HEK293 (cell line): ENCODE measurements around the gene ST6GALNAC1.
A peak's percentile ranks its signal among the peaks of the same experiment; 100 is the strongest.

Experiments used
- CTCF ChIA-PET: fragments of 350-600 bp; formaldehyde crosslinking; extraction: SDS; loops from one replicate; lab custom pipeline; 2021; ENCODE audit warnings: antibody characterized with exemption; lab: Yijun Ruan, JAX
- POLR2A ChIA-PET: fragments of 300-600 bp; formaldehyde crosslinking; extraction: SDS; loops from one replicate; lab custom pipeline; 2020; ENCODE audit warnings: antibody characterized with exemption, inconsistent platforms; lab: Yijun Ruan, JAX
- H3K27ac ChIP-seq: fragments of 200-500 bp; sonication (Bioruptor generic); 2 replicates; pipeline ENCODE4 v1.5.1; 2014; ENCODE audit warnings: low read depth, low read length, control low read depth, inconsistent platforms; ENCODE audit errors: extremely low read depth
- H3K36me3 ChIP-seq, 2 experiments: fragments of 200-500 bp in 1 of 2; sonication (Bioruptor generic) in 1 of 2; 1 replicate in 1 of 2; 2 replicates in 1 of 2; pipeline ENCODE4 v1.5.1; 2014 to 2017; ENCODE audit warnings: inconsistent platforms in 2 of 2, low read length in 2 of 2; ENCODE audit not compliant: control insufficient read depth in 2 of 2, insufficient read depth in 1 of 2
- H3K4me1 ChIP-seq: fragments of 200-500 bp; sonication (Bioruptor generic); 2 replicates; pipeline ENCODE4 v1.5.1; 2014; ENCODE audit warnings: mild to moderate bottlenecking, low read length, inconsistent platforms; ENCODE audit not compliant: control insufficient read depth, insufficient read depth
- H3K4me3 ChIP-seq: 2 replicates; pipeline ENCODE4 v1.5.1; 2011; ENCODE audit warnings: low read depth, mild to moderate bottlenecking, control low read depth, low read length, moderate library complexity
- H3K9me3 ChIP-seq: fragments of 200-500 bp; sonication (Bioruptor generic); 2 replicates; pipeline ENCODE4 v1.5.1; 2014; ENCODE audit warnings: low read depth, low read length, inconsistent platforms; ENCODE audit not compliant: control insufficient read depth, insufficient read depth
- FEZF1 ChIP-seq: fragments of 450-650 bp; formaldehyde crosslinking; IDR thresholded peaks from 2 replicates; pipeline ENCODE4 v1.5.1; 2016; ENCODE audit warnings: missing biosample characterization, missing genetic modification characterization
- GFI1B ChIP-seq: fragments of 450-650 bp; formaldehyde crosslinking; IDR thresholded peaks from 2 replicates; pipeline ENCODE4 v1.5.1; 2016; ENCODE audit warnings: missing biosample characterization, missing genetic modification characterization
- HOXA7 ChIP-seq: sonication (generic); formaldehyde crosslinking; IDR thresholded peaks from 2 replicates; pipeline ENCODE4 v1.8.1; 2022; ENCODE audit warnings: missing genetic modification reagents, borderline replicate concordance
- PRDM2 ChIP-seq: fragments of 450-650 bp; formaldehyde crosslinking; IDR thresholded peaks from 2 replicates; pipeline ENCODE4 v1.5.1; 2016; ENCODE audit warnings: missing biosample characterization, missing genetic modification characterization, borderline replicate concordance
- WT1 ChIP-seq: fragments of 450-650 bp; formaldehyde crosslinking; IDR thresholded peaks from 2 replicates; pipeline ENCODE4 v1.5.1; 2016; ENCODE audit warnings: missing biosample characterization, missing genetic modification characterization
- YY2 ChIP-seq: fragments of 450-650 bp; formaldehyde crosslinking; IDR thresholded peaks from 2 replicates; pipeline ENCODE4 v1.5.1; 2016; ENCODE audit warnings: missing biosample characterization, missing genetic modification characterization
- ZFP37 ChIP-seq: fragments of 450-650 bp; formaldehyde crosslinking; IDR thresholded peaks from 2 replicates; pipeline ENCODE4 v1.5.1; 2016; ENCODE audit warnings: missing biosample characterization, missing genetic modification characterization
- ZFP41 ChIP-seq: fragments of 450-650 bp; formaldehyde crosslinking; IDR thresholded peaks from 2 replicates; pipeline ENCODE4 v1.5.1; 2016; ENCODE audit warnings: missing biosample characterization, missing genetic modification characterization, borderline replicate concordance
- ZIC2 ChIP-seq: fragments of 450-650 bp; formaldehyde crosslinking; IDR thresholded peaks from 2 replicates; pipeline ENCODE4 v1.5.1; 2016; ENCODE audit warnings: missing biosample characterization, missing genetic modification characterization
- ZNF16 ChIP-seq: fragments of 450-650 bp; formaldehyde crosslinking; IDR thresholded peaks from 2 replicates; pipeline ENCODE4 v1.5.1; 2016; ENCODE audit warnings: low read depth, missing biosample characterization, missing genetic modification characterization
- ZNF341 ChIP-seq: fragments of 450-650 bp; formaldehyde crosslinking; IDR thresholded peaks from 2 replicates; pipeline ENCODE4; 2016; ENCODE audit warnings: low read depth, missing biosample characterization, missing genetic modification characterization
- ZNF530 ChIP-seq: fragments of 450-650 bp; formaldehyde crosslinking; IDR thresholded peaks from 2 replicates; pipeline ENCODE4 v1.5.1; 2016; ENCODE audit warnings: low read depth, missing biosample characterization, missing genetic modification characterization
- ZNF558 ChIP-seq: fragments of 450-650 bp; formaldehyde crosslinking; IDR thresholded peaks from 2 replicates; pipeline ENCODE4 v1.5.1; 2016; ENCODE audit warnings: missing biosample characterization, missing genetic modification characterization
- ZNF629 ChIP-seq: fragments of 450-650 bp; formaldehyde crosslinking; IDR thresholded peaks from 2 replicates; pipeline ENCODE4 v1.5.1; 2017; ENCODE audit warnings: missing biosample characterization, missing genetic modification characterization
- ZNF777 ChIP-seq: fragments of 450-650 bp; formaldehyde crosslinking; IDR thresholded peaks from 2 replicates; pipeline ENCODE4 v1.5.1; 2017; ENCODE audit warnings: missing biosample characterization, missing genetic modification characterization, borderline replicate concordance
- TF ChIP-seq, protein P1 (sequence below): fragments of 450-650 bp; formaldehyde crosslinking; IDR thresholded peaks from 2 replicates; pipeline ENCODE4 v1.5.1; 2017; ENCODE audit warnings: missing biosample characterization, missing genetic modification characterization
- TF ChIP-seq, protein P2 (sequence below): fragments of 450-650 bp; formaldehyde crosslinking; IDR thresholded peaks from 2 replicates; pipeline ENCODE4 v1.5.1; 2016; ENCODE audit warnings: missing biosample characterization, missing genetic modification characterization
- TF ChIP-seq, protein P3 (sequence below): fragments of 450-650 bp; formaldehyde crosslinking; IDR thresholded peaks from 2 replicates; pipeline ENCODE4 v1.5.1; 2017; ENCODE audit warnings: missing biosample characterization, missing genetic modification characterization

ST6GALNAC1 gene

DNA sequence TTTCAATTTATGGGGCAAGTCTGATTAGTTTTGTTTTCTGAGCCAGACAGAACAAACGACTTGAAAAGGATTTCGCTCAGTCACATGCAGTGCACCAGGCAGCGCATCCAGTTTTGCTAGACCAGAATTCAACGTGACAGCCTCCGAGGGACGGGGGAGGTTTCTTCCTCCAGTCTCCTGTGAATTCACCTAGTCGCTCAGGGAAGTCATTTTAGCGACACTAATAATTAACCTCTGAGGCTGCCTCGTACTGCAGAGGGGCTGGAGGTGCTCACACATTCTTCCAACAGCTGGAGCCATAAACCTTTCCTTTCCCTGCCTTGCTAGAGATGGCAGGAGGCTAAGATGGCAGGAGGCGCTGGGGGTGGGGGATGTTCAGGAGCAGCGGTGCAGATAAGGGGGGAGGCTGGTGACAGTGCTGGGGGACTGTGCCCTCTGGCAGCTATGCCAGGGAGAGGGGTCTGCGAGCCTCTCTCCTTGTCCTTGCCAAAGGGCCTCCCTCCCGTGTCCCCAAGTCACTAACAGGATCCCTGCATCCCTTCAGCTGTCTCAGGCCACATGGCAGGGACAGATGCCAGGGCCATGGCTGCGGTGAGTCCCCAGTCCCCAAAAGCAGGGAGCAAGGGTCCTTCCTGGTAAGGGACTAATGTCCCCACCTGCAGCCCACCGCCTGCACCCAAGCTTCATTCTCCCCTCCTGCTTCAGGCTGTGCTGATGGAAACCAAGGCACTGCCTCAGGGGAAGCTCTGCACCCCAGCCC is 43.2 kb upstream of the ST6GALNAC1 start:
- Histone ChIP-seq H3K36me3 (peaks cover 0 to 48% of the 10 kb centered on the region in 2 experiments; a peak in 2 of 3 replicates), H3K4me1 (peaks cover 11% of the 10 kb centered on the region), H3K27ac (no peak overlapping the region), H3K4me3 (no peak overlapping the region), H3K9me3 (no peaks in the 10 kb centered on the region)
- ChIA-PET POLR2A (interaction anchor here (0.7 kb wide), 1 partner anchor 17 kb away, joined by 3 read pairs; no protein-coding TSS in a partner anchor), CTCF (interaction anchor here (0.7 to 14.2 kb wide), 3 partner anchors 11 to 87 kb away, joined by 3 to 175 read pairs (median 3); partner anchors contain the start of gene MXRA7)
- no peak for TF ChIP-seq ZFP41
- no peak for TF ChIP-seq ZNF777 (tag by site-specific recombination)
- TF ChIP-seq WT1 = no peak
- no peak for TF ChIP-seq ZFP37 (tag by site-specific recombination)
- TF ChIP-seq HOXA7 (CRISPR knock-in tag) = no peak
- no peak for TF ChIP-seq ZNF16 (tag by site-specific recombination)
- peak; percentile 83 for TF ChIP-seq ZNF341
- TF ChIP-seq ZNF530 (tag by site-specific recombination) = no peak

- POLR2A ChIA-PET = interaction anchor here (0.7 to 1.7 kb wide), 3 partner anchors 14 to 18 kb away, joined by 3 to 7 read pairs (median 3); no protein-coding TSS in a partner anchor
- TF ChIP-seq, protein P1, sequence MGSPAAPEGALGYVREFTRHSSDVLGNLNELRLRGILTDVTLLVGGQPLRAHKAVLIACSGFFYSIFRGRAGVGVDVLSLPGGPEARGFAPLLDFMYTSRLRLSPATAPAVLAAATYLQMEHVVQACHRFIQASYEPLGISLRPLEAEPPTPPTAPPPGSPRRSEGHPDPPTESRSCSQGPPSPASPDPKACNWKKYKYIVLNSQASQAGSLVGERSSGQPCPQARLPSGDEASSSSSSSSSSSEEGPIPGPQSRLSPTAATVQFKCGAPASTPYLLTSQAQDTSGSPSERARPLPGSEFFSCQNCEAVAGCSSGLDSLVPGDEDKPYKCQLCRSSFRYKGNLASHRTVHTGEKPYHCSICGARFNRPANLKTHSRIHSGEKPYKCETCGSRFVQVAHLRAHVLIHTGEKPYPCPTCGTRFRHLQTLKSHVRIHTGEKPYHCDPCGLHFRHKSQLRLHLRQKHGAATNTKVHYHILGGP (tag by site-specific recombination) = no peak
- no peak for TF ChIP-seq ZNF558
- TF ChIP-seq PRDM2 (tag by site-specific recombination) = no peak
- peaks cover 0 to 48% of the 10 kb centered on the region in 2 experiments; a peak in 2 of 3 replicates for H3K36me3 ChIP-seq
- no peak overlapping the region for H3K4me3 ChIP-seq
- H3K27ac ChIP-seq = no peak overlapping the region
- peaks cover 11% of the 10 kb centered on the region for H3K4me1 ChIP-seq
- no peaks in the 10 kb centered on the region for H3K9me3 ChIP-seq
- CTCF ChIA-PET = interaction anchor here (0.5 to 14.2 kb wide), 4 partner anchors 30 to 129 kb away, joined by 4 to 175 read pairs (median 6); partner anchors contain the start of gene MXRA7
Observed at GRCh38 chr17:76685846-76686245, 42.3 kb upstream of the ST6GALNAC1 start.

DNA sequence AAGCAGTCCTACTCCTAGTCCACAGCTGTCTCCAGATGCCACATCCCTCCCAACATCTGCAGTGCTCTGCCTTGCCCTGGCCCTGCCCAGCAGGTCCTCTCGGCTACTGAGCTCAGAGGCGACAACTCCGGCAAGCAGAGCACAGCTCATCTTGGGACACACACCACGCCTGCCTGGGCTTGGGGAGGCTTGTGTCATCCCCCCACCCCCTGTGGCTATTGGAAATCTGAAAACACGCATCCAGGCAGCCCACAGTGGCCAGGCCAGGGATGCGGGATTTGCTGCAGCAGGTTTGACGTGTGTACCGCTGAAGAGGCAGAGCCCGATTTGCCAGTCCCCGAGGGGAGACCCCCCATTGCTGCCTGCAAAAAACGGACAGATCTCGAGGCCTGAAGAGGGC is 41.8 kb upstream of the ST6GALNAC1 start:
- Histone ChIP-seq H3K36me3 (peaks cover 0 to 53% of the 10 kb centered on the region in 2 experiments; a peak in 2 of 3 replicates), H3K4me1 (peaks cover 11% of the 10 kb centered on the region), H3K9me3 (no peaks in the 10 kb centered on the region), H3K27ac (no peak overlapping the region), H3K4me3 (no peak overlapping the region)
- ChIA-PET CTCF (interaction anchor here (0.6 to 14.2 kb wide), 6 partner anchors 13 to 315 kb away, joined by 3 to 175 read pairs (median 6); partner anchors contain the start of gene MXRA7), POLR2A (interaction anchor here (0.7 to 1.7 kb wide), 4 partner anchors 14 to 181 kb away, joined by 3 to 7 read pairs (median 3); no protein-coding TSS in a partner anchor)
- TF ChIP-seq, protein P2, sequence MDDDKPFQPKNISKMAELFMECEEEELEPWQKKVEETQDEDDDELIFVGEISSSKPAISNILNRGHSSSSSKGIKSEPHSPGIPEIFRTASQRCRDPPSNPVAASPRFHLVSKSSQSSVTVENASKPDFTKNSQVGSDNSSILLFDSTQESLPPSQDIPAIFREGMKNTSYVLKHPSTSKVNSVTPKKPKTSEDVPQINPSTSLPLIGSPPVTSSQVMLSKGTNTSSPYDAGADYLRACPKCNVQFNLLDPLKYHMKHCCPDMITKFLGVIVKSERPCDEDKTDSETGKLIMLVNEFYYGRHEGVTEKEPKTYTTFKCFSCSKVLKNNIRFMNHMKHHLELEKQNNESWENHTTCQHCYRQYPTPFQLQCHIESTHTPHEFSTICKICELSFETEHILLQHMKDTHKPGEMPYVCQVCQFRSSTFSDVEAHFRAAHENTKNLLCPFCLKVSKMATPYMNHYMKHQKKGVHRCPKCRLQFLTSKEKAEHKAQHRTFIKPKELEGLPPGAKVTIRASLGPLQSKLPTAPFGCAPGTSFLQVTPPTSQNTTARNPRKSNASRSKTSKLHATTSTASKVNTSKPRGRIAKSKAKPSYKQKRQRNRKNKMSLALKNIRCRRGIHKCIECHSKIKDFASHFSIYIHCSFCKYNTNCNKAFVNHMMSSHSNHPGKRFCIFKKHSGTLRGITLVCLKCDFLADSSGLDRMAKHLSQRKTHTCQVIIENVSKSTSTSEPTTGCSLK (tag by site-specific recombination) = no peak
- TF ChIP-seq, protein P3, sequence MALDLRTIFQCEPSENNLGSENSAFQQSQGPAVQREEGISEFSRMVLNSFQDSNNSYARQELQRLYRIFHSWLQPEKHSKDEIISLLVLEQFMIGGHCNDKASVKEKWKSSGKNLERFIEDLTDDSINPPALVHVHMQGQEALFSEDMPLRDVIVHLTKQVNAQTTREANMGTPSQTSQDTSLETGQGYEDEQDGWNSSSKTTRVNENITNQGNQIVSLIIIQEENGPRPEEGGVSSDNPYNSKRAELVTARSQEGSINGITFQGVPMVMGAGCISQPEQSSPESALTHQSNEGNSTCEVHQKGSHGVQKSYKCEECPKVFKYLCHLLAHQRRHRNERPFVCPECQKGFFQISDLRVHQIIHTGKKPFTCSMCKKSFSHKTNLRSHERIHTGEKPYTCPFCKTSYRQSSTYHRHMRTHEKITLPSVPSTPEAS (tag by site-specific recombination) = no peak
- no peak for TF ChIP-seq FEZF1 (tag by site-specific recombination)
- TF ChIP-seq YY2 (tag by site-specific recombination) = no peak
- TF ChIP-seq GFI1B (tag by site-specific recombination) = no peak
- TF ChIP-seq ZIC2 (tag by site-specific recombination) = peak; percentile 28
- TF ChIP-seq ZNF629 (tag by site-specific recombination) = no peak
